DMS 273 (cell line): ENCODE data around the gene GRIK3.

Experiments used
- DNase-seq: peaks from one replicate; lab custom pipeline; 2025; ENCODE audit not compliant: unreplicated experiment; lab: John Stamatoyannopoulos, UW

The GRIK3 gene

DNA sequence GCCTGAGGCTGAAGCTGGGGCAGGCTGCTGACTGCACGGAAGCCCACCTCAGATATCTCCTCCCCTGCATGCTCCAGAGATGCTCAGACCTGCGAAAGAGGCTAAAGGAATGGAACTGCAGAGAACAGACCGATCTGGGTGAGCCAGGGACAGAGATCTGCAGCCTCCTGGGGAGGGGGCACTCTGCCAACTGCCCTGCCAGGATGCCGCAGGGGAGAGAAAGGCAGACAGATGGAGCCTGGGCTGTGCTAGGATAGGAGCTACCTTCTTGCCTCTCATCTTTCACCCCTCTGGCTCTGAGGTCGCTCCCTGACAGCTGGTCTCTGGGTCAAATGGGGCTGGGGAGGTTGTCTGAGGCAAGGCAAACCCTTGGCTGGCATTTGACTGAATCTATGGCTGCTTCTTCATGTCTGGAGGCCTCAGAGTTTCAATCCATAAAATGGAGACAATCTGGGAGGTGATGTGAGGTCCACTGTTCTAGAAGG is 238.2 kb downstream of the GRIK3 start:
- DNase-seq: peak; percentile 98

DNA sequence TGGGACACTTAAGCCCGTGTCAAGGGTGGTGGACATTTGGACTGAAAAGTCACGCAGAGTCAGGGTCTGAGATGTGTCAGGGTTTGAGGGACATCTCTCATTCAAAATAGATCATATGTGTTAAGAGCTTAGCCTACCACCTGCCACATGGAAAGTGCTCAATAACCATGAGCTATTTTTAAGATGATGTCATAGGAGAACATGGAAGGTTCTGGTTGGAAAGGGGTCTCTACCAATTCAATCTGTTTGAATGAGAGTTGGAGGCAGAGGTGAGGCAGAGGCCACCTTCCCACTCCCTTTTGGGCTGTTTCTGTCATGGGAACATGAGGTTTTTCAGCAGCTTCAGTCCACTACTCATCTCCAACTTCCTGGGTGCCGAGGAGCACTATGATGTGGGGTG is 239.9 kb downstream of the GRIK3 start:
- no peak for DNase-seq

DNA sequence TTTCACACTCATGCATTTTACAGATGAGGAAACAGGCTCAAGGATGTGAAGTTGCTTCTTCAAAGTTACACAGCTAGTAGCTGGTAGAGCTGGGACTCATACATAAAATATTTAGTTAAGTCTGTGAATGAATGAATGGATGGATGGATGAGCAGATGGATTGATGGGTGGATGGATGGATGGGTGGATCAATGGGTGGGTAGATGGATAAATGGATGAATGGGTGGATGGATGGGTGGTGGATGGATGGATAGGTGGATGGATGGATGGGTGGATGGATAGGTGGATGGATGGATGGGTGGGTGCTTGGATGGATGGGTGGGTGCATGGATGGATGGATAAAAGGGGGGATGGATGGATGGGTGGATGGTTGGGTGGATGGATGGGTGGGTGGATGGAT is 240.9 kb downstream of the GRIK3 start:
- no peak for DNase-seq

DNA sequence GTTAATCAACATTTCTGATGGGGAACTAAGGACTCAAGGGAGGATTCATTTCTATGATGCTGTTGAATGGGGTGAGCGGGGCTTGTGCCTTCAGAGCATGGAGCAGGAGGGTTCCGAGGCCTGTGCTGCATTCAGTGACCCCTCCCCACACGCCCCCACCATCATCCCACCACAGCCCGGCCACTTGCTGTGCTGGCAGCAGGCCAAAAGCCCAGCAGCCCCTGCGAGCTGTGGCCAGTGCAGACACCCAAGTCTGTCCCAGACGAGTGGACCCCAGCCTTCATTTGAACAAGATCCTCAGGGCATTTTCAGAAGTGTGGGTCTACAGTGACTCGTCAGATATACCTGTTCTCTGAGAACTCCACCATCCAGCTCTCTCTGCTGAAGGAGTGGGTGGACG is 242.0 kb downstream of the GRIK3 start:
- no peak for DNase-seq

DNA sequence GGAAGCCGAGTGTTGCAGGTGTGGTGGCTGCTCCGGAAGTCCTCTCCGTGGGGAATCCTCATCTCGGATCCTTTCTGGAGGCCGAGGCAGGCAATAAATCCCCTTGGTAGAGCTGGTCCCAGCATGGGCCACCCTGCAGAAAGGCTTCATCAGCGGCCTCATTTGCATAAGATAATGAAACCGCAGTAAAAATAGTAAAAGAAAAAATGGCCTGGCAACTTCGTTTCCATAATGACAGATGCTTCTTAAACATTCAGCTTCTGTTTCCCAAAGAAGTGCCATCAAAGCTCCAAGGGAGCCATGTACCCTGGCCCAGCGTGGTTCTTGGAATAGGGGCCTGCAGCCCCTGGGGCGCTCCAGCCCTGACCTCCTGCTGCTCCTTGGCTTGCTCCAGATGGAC is 244.1 kb downstream of the GRIK3 start:
- DNase-seq: no peak

DNA sequence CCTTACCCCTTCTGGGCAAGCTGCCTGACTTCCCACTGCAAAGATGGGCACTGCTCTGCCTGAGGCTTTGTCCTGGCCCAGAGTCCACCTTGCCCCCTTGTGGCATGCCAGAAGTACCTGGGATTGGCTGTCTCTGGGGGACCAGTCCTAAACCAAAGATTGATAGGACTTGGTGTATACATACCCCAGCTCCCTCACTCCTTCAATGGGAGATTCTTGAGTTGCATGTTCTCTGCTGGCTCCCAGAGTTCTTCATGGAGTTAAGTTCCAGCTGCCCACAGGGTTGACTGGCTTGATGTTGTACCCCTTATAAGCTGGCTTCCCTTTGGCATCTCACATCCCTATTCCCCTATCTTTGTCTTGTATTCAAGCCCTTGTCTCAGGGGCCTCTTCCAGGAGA is 244.8 kb downstream of the GRIK3 start:
- no peak for DNase-seq

DNA sequence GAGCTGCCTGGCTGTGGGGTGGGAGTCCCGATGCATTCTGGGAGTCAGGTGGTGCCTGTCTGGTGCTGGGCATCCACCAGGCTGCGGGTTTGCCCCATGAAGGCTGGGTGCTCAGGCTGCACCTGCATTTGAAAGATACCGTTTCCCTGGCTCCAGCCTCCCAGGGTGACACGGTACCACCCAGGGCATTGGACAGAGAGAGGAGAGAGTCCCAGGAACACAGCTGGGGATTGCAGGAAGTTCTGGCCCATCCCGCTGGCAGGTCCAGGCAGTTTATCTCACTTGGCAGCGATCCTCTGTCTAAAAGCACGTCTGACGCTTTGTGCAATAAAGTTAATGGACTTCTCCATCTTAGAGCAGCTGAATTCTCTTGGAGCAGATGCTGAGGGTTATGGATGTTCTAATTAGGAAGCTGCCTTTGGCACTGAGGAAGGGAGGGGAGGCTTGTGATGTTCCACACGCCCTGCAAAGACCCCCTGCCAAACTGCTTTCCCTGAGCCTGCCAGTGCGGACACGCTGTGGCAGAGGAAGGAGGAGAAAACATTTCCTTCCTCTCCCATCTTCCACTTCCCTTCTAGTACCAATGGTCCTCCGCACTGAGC is 246.9 kb downstream of the GRIK3 start:
- peak; percentile 84 for DNase-seq

DNA sequence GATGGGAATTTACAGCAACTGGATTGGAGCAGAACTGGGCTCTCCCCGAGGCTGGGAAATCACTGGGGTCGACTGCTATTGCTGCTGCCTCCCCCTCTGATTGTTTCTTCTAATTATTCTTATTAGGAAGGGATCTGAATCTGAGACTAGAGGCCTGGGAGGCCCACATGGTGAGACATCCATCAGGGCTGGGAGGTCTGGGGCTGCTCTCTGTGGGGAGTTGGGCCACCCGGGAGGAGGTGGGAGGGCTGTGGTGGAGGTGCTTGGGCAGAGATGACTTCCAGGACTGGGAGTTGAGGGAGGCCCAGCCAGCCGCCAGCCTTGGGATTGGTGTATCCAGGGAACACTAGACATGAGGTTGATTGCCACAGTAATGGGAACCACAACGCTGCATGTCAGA is 247.9 kb downstream of the GRIK3 start:
- no peak for DNase-seq

DNA sequence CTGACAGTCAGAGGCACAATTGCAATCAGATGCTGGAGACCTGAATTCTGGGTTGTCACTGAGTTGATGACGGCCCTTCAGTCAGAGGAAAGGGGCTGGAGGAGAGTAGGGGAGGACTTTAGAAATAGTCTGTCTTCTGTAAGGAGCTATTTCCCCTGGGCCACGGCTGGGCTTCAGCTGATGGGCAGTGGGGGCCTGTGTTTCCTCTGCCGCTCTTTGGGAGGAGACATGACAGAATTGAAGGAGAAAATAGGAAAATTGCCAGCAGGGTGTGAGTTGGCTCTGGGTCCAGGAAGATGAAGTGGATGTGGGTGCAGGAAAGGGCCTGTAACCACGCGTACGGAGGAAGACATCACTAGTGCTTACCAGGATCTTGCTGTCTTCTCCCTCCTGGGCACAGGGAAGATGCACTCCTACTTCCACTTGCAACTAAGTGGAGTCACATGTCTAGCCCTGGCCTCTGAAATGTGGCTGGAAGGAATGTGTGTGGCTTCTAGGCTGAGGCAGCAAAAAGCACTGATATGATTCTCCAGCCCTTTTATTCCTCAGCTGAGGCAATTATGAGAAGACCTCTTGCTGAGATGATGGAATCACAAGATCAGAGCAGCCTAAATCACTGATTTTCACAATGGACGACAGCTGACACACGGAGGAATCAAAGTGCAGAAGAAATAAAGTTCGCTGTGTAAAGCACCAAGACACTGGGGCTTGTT is 250.0 kb downstream of the GRIK3 start:
- no peak for DNase-seq

DNA sequence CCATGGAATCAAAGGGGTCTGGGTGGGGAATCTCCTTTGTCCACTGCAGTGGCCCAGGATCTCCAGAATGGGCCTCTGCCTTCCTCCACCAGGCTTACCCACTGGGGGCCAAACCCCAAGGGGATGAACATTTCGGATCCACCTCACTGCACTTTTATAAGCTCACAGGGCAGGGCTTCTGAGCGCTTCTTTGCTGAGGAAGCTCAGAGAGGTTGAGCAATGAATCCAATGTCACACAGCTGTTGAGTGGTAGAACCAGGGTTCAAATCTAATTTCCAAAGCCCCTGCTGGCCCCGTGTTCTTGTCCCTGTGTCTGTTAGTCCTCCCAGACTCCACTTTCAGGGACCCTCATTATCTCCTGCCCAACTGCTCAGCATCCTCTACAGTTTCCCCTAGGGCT is 250.8 kb downstream of the GRIK3 start:
- DNase-seq: no peak

DNA sequence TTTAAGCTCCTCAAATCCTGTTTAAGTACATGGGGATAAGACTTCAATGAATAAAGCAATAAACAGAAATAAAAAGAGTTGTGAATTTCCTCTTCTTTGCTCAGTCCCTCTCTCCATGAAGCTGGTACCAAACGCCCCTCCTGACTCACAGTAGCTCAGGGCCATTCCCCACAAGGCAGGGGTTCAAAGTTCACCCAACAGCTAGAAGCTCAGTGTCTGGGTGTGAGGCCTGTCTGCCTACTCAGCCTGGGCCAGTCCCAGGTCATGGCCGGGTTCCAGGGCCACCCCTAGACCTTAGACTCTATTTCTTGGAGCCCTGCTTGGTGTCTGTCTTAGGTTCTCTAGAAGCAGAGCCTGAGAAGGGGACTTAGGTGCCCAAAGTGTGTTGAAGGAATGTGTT is 251.5 kb downstream of the GRIK3 start:
- DNase-seq: no peak

DNA sequence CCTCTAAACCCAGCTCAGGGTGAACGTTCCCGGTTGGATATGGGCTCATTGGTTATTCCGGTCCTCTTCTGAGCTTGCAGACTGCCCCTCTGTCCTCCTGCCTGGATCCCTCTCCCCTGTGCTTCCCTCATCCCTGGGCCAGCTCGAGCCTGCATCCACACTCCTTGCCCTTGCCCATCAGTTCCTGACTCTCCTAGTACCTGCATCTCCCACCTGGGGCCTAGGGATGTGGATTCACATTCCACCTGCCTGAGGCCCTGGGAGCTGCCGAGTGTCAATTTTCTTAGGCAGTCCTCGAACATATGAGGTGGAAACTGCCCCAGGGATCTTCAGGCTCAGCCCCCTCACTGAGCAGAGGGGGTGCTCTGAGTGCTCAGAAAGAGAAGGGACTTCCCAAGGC is 252.2 kb downstream of the GRIK3 start:
- DNase-seq: no peak

DNA sequence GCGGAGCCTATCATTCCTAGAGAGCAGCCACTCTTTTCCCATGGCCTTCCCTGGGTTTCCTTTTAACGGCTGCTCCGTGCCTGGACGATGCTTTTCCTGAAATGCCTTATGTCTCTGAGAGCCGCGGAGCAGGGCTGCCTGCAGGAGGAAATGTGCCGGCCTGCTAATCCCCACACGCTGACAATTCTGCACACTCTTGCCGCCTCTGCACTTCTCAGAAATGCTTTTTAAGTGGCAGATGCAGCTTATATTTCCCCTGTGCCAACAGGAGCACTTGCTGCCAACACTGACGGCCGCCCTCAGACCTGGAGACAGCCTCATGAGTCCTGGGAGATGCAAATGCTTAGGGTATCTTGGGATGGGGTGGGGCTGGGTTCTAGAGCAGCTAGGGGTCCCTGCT is 253.2 kb downstream of the GRIK3 start:
- DNase-seq: peak; percentile 77

DNA sequence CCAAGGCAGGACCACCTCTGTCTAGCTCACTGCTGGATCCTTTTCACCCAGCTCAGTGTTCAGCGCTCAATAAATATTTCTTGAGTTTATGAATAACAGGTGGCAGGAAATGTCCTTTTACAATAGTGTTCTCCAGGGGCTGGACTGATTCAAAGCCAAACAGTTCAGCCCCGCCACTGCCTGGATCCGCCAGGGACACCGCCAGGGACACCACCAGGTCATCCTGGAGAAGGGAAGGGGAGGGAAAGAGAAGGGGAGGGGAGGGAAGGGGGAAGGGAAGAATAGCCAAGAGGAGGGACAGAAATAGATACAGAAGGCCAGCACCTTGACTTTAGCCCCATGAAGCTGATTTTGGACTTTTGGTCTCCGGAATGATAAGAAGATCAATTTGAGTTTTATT is 255.6 kb downstream of the GRIK3 start:
- DNase-seq: no peak

DNA sequence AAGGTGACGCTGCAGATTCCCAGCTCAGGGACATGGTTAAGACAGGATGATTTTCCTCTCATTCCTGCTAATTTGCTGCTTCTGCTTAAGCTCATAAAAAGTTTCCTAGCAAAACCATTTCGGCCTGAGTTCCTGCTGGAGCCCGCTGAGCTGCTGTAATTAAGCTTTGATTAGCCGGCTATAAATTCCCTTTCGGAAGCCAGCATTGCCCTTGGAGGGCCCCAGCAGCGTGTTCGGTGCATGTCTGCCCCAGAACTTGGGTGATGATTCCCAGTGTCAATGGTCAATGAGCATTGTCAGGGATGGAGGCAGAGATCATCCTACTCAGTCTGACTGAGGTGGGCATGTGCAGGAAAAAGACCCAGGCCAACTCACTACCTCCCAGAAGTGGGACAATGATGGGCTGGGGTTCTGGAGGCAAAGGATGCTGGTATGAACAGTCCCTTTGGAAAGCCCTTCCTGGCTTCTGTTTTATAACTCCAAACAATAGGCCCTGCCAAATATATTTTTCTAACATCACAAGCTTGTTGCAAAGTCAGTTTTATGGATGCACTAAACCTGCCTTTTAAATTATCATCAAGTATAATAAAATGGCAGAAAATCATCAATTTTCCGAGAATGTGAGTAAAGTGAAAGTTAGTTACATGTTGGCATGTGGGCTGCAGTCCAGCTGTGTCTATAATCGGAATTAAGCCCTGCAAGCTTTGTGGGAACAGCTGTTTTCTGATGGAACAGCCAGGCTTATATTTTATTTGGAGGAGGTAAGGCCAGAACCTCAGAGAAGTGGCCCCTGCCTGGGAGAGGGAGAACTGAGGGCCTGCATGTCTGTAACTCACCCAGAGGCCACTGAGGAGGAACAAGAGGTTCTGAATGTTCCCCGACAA is 257.1 kb downstream of the GRIK3 start:
- peak; percentile 34 for DNase-seq

DNA sequence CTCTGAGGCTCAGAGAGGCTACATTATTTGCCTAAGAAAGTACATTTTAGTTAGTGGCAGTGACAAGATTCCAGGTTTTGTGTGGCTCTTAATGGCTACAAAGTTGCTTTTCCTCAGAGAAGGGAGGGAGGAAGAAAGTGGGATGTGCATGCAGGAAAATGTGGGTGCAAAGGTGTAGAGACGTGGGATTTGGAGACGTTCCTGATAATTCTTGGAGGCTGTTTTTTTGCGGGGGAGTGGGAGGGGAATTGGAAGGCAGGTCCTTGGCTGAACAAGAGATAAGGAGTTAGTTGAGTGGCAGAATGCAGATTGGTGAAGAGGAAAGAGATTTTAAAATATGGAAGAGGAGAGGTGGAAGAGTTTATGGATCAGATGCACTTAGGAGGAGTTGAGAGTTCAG is 258.1 kb downstream of the GRIK3 start:
- DNase-seq: no peak

DNA sequence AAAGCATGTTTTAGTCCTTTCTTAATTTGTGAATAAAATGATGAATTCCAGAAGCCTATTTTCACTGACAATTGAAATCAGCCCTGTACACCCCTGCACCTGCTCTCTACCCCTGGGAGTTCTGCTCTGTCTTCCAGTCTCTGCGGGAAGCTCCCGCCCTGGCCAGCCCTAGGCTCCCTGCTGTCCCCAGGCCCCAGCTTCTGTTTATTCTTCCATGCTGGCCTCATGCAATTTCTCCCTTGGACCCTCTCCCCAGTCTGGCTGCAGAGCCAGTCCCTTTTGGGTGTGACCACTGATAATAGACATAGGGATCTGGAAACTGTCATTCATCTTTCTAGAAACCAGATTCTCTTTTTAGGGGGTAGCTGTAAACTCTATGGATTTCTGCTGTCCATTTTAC is 258.6 kb downstream of the GRIK3 start:
- DNase-seq: no peak

DNA sequence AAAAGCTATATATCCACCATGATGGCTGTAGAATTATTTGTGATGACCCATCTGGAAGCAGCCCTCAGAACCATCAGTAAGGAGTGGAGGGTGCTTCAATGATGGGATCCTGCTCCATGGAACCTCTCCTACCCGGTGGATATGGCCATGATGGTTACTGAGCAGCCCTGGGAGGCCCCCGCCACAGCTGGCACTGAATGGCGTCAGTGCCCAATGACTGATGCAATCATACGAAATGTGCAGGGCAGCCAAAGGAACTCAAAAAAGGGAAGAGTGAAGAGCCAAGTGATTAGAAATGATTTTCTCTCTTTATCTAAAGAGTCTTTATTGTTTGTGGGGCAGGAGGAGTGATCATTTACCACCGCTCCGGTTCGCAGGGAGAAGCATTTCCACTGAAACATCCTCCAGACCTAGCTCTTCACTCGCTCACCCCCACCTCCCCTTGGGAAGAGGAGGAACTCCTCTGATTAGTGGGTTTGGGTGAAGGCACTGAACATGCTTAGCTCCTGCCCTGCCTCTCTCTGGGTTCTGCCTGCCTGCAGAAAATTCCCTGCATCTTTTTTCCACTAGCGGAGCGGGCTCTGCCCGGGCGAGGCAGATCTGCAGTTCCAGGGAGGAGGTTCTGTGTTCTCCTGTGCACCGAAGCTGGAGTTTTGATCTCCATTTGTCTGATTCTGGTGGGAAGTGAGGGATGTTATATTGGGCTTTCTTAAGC is 260.3 kb downstream of the GRIK3 start:
- DNase-seq: no peak

DNA sequence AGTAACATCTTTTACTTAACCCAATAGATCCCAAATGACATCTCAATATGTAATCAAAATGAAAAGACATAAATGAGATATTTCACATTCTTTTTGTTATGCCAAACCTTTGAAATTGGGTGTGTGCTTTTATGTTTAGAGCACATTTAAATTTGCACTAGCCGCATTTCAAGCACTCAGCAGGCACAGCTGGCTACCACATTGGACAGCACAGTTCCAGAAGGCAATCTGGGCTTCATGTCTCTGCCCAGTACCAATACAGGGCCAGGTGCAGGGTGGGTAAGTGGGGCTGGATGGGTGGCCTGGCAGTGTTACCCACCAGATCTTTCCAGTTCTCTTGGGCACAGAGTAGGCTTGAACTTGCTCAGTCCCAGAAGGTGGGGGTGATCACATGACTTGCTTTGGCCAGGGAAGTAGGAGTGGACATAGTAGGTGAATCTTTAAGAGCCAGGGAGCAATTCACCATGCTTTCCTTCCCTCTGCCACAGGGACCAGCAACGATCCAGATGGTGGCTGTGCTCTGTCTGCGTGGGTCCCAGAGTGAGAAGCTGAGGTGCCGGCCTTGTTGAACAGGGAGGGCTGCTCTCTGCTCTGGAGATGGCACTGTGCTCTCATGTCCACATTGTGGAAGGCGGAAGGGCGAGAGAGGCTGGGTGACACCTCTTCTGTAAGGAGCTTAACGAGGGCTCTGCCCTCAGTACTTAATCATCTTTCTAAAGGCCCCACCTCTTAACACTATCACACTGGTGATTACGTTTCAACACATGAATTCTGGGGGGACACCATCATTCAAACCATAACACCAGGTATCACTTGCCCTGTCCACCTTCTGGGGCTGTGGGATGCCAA is 261.4 kb downstream of the GRIK3 start:
- DNase-seq: no peak

DNA sequence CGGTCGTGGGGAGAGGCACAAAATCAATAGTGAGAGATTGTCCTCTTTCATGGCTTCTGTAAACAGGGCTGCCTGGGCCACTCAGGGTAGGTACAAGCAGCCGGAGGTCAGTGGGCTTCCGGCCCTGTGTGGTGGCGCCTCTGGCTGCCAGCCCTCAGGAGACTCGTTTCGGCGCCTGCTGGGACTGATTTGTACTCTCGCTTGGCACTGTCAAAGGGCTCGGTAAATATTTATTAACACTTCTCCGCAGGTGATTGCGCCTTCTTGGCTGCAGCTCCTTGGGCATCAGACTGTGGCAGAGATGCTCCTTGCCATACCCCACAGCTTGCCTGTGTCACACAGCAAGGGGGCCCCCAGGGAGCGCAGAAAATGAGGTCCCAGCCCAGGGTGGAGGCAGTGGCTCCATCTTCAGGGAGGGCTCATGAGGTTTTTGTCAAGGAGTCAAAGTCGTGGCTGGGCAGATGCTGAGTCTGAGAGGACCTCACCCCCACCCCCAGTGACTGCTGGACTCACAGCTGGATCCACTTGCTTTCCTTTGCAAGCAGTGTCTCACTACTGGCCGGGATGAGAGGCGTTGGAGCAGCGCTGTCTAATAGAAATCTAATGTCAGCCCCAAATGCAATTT is 262.5 kb downstream of the GRIK3 start:
- no peak for DNase-seq
